ENCODE results near the gene PHACTR1.

The PHACTR1 gene

GRCh38 chr6:13013681-13014503 is 297.3 kb downstream of the PHACTR1 start:
- Histone ChIP-seq H3K4me3 (ENCODE audit: low read length) (no peak overlapping the region), H2AFZ (ENCODE audit: low read depth, low read length) (no peak overlapping the region), H3K4me2 (ENCODE audit: low read length) (no peak overlapping the region), H3K79me2 (ENCODE audit: low read length) (no peaks in the 10 kb centered on the region), H3K27ac (ENCODE audit: low read length) (no peak overlapping the region), H3K9ac (ENCODE audit: low read length) (no peak overlapping the region), H4K20me1 (ENCODE audit: insufficient read depth, low read length) (no peaks in the 10 kb centered on the region), H3K9me3 (ENCODE audit: insufficient read depth, low read length) (no peaks in the 10 kb centered on the region), H3K27me3 (ENCODE audit: low read depth, low read length) (no peaks in the 10 kb centered on the region), H3K4me1 (ENCODE audit: low read length) (no peaks in the 10 kb centered on the region), H3K36me3 (replicated peaks; ENCODE audit: low read depth, low read length) (no peaks in the 10 kb centered on the region)
- TF ChIP-seq EZH2phosphoT487 (IDR thresholded peaks at IDR 0.05; ENCODE audit: low read depth): no peak
- no peak for TF ChIP-seq CTCF (IDR thresholded peaks at IDR 0.05; ENCODE audit: low read depth, low read length)

GRCh38 chr6:13014504-13015378 is 298.2 kb downstream of the PHACTR1 start:
- H3K79me2 ChIP-seq (ENCODE audit: low read length): no peaks in the 10 kb centered on the region
- H3K4me1 ChIP-seq (ENCODE audit: low read length): no peaks in the 10 kb centered on the region
- H3K9me3 ChIP-seq (ENCODE audit: insufficient read depth, low read length): no peaks in the 10 kb centered on the region
- H4K20me1 ChIP-seq (ENCODE audit: insufficient read depth, low read length): no peaks in the 10 kb centered on the region
- H3K4me2 ChIP-seq (ENCODE audit: low read length): no peak overlapping the region
- TF ChIP-seq CTCF (IDR thresholded peaks at IDR 0.05; ENCODE audit: low read depth, low read length) (no peak), EZH2phosphoT487 (IDR thresholded peaks at IDR 0.05; ENCODE audit: low read depth) (no peak)
- H3K4me3 ChIP-seq (ENCODE audit: low read length): no peak overlapping the region
- H2AFZ ChIP-seq (ENCODE audit: low read depth, low read length): no peak overlapping the region
- no peaks in the 10 kb centered on the region for H3K27me3 ChIP-seq (ENCODE audit: low read depth, low read length)
- H3K27ac ChIP-seq (ENCODE audit: low read length): no peak overlapping the region
- H3K36me3 ChIP-seq (replicated peaks; ENCODE audit: low read depth, low read length): no peaks in the 10 kb centered on the region
- H3K9ac ChIP-seq (ENCODE audit: low read length): no peak overlapping the region

GRCh38 chr6:13015379-13015681 is 298.8 kb downstream of the PHACTR1 start:
- Histone ChIP-seq H3K27me3 (ENCODE audit: low read depth, low read length) (no peaks in the 10 kb centered on the region), H3K4me1 (ENCODE audit: low read length) (no peaks in the 10 kb centered on the region), H3K4me2 (ENCODE audit: low read length) (no peak overlapping the region), H2AFZ (ENCODE audit: low read depth, low read length) (no peak overlapping the region), H3K36me3 (replicated peaks; ENCODE audit: low read depth, low read length) (no peaks in the 10 kb centered on the region), H3K9me3 (ENCODE audit: insufficient read depth, low read length) (no peaks in the 10 kb centered on the region), H3K4me3 (ENCODE audit: low read length) (no peak overlapping the region), H4K20me1 (ENCODE audit: insufficient read depth, low read length) (no peaks in the 10 kb centered on the region), H3K27ac (ENCODE audit: low read length) (no peak overlapping the region), H3K9ac (ENCODE audit: low read length) (no peak overlapping the region), H3K79me2 (ENCODE audit: low read length) (no peaks in the 10 kb centered on the region)
- no peak for TF ChIP-seq EZH2phosphoT487 (IDR thresholded peaks at IDR 0.05; ENCODE audit: low read depth)
- no peak for TF ChIP-seq CTCF (IDR thresholded peaks at IDR 0.05; ENCODE audit: low read depth, low read length)

GRCh38 chr6:13024616-13025015 is 308.0 kb downstream of the PHACTR1 start:
- H3K9me3 ChIP-seq (ENCODE audit: insufficient read depth, low read length): no peaks in the 10 kb centered on the region
- no peaks in the 10 kb centered on the region for H4K20me1 ChIP-seq (ENCODE audit: insufficient read depth, low read length)
- no peaks in the 10 kb centered on the region for H3K36me3 ChIP-seq (replicated peaks; ENCODE audit: low read depth, low read length)
- no peak overlapping the region for H3K4me2 ChIP-seq (ENCODE audit: low read length)
- no peak for TF ChIP-seq CTCF (IDR thresholded peaks at IDR 0.05; ENCODE audit: low read depth, low read length)
- no peak for TF ChIP-seq EZH2phosphoT487 (IDR thresholded peaks at IDR 0.05; ENCODE audit: low read depth)
- no peak overlapping the region for H3K9ac ChIP-seq (ENCODE audit: low read length)
- H3K4me1 ChIP-seq (ENCODE audit: low read length): no peaks in the 10 kb centered on the region
- no peak overlapping the region for H3K4me3 ChIP-seq (ENCODE audit: low read length)
- H3K27me3 ChIP-seq (ENCODE audit: low read depth, low read length): 0 out of 2 replicates have a peak, but pooled peaks cover 3% of the 10 kb centered on the region
- H3K79me2 ChIP-seq (ENCODE audit: low read length): no peaks in the 10 kb centered on the region
- no peak overlapping the region for H3K27ac ChIP-seq (ENCODE audit: low read length)
- no peak overlapping the region for H2AFZ ChIP-seq (ENCODE audit: low read depth, low read length)

All from OCI-LY3 (cell line).